Endometrial microvascular endothelial cells (primary cell): ENCODE data around the gene MRGPRX3. TPM values are rescaled to one million over a fixed set of nuclear protein-coding genes. Genes with fewer than 3 reads are reported as not detected.

Experiments
- in situ Hi-C: cut with HindIII; loops from 2 replicates; pipeline ENCODE4 v1.10.0; 2017; ENCODE audit warnings: low sequenced_read_pairs, low pct_unique_long_range_greater_than_20kb; ENCODE audit errors: inconsistent ontology term
- total RNA-seq: library from RNA; depleted of rRNA; stranded (reverse); fragments of >200 nt; gene quantifications from one replicate; pipeline ENCODE4 v1.2.3, GENCODE V29; 2015; ENCODE audit errors: inconsistent ontology term

The MRGPRX3 gene
- total RNA-seq, 1 donor from 2014 or later = not detected

GRCh38 chr11:18145025-18145424 is 12.7 kb downstream of the MRGPRX3 start:
- in situ Hi-C loops = no loop called here

GRCh38 chr11:18145837-18146236 is 13.5 kb downstream of the MRGPRX3 start:
- in situ Hi-C loops = no loop called here

GRCh38 chr11:18151581-18151980 is 19.2 kb downstream of the MRGPRX3 start:
- in situ Hi-C loops = no loop called here

- in situ Hi-C loops = no loop called here
Observed at GRCh38 chr11:18168372-18168771, 36.0 kb downstream of the MRGPRX3 start.

GRCh38 chr11:18171377-18172000 is 39.1 kb downstream of the MRGPRX3 start:
- in situ Hi-C loops = no loop called here

- in situ Hi-C loops = no loop called here
Observed at GRCh38 chr11:18172666-18173065, 40.3 kb downstream of the MRGPRX3 start, which contains the start of gene MRGPRX4. TSS of gene MRGPRX4 (plus strand) at chr11:18172837. CDS start at chr11:18173257, 420 bp downstream.

- in situ Hi-C loops = no loop called here
Observed at GRCh38 chr11:18173225-18173866, 41.0 kb downstream of the MRGPRX3 start.

Other genes with a start within 250 kb of the MRGPRX3 start
- gene SERGEF, start 119.5 kb upstream of the MRGPRX3 start, total RNA-seq = 18.5 TPM
- not detected for gene TPH1, start 86.3 kb upstream of the MRGPRX3 start, total RNA-seq
- gene SAAL1, start 26.5 kb upstream of the MRGPRX3 start, total RNA-seq = 32.0 TPM
- gene MRGPRX4, start 40.3 kb downstream of the MRGPRX3 start, total RNA-seq = not detected
- gene SAA4, start 104.2 kb downstream of the MRGPRX3 start, total RNA-seq = not detected
- not detected for gene SAA2, start 116.1 kb downstream of the MRGPRX3 start, total RNA-seq
- gene SAA1, start 133.7 kb downstream of the MRGPRX3 start, total RNA-seq = not detected
- gene HPS5, start 189.6 kb downstream of the MRGPRX3 start, total RNA-seq = 19.1 TPM
- gene GTF2H1, start 190.0 kb downstream of the MRGPRX3 start, total RNA-seq = 64.0 TPM